Mesothelial cell of epicardium (in vitro differentiated cells): ENCODE measurements around the gene SLC6A6. TPM values are rescaled to one million over a fixed set of nuclear protein-coding genes. Genes with fewer than 3 reads are reported as not detected.

ENCODE experiments used
- DNase-seq, 2 experiments: peaks; one replicate each; pipeline ENCODE4 v3.0.0; 2021; ENCODE audit warnings: low spot score in 2 of 2; ENCODE audit not compliant: unreplicated experiment in 2 of 2
- H3K27ac Mint-ChIP-seq: 2 replicates; pipeline ENCODE4 v1.8.0; 2021; ENCODE audit warnings: mixed read lengths
- H3K27me3 Mint-ChIP-seq: 2 replicates; pipeline ENCODE4 v1.8.0; 2021; ENCODE audit warnings: low read depth, mixed read lengths
- H3K36me3 Mint-ChIP-seq: 2 replicates; pipeline ENCODE4 v1.8.0; 2021; ENCODE audit warnings: mixed read lengths
- H3K4me1 Mint-ChIP-seq: 2 replicates; pipeline ENCODE4 v1.8.0; 2021; ENCODE audit warnings: mixed read lengths
- H3K4me3 Mint-ChIP-seq: 2 replicates; pipeline ENCODE4 v1.8.0; 2021; ENCODE audit warnings: mild to moderate bottlenecking, moderate library complexity, mixed read lengths
- H3K9me3 Mint-ChIP-seq: 2 replicates; pipeline ENCODE4 v1.8.0; 2021; ENCODE audit warnings: mixed read lengths
- CTCF ChIP-seq: fragments of 200-600 bp; sonication (generic); IDR thresholded peaks from one replicate; pipeline ENCODE4 v1.5.0; 2021; ENCODE audit warnings: antibody characterized with exemption; ENCODE audit not compliant: unreplicated experiment
- total RNA-seq: library from RNA; stranded (reverse); gene quantifications from 3 replicates; pipeline ENCODE4 v1.2.1, GENCODE V29; 2021

SLC6A6 gene
- total RNA-seq, 1 donor from 2014 or later = 21.2 TPM

- DNase-seq = no peak
- no peak overlapping the region for H3K27ac Mint-ChIP-seq
- no peak for TF ChIP-seq CTCF
- no peak overlapping the region for H3K4me3 Mint-ChIP-seq
- peaks cover 27% of the 10 kb centered on the region for H3K27me3 Mint-ChIP-seq
- H3K9me3 Mint-ChIP-seq = no peaks in the 10 kb centered on the region
- H3K4me1 Mint-ChIP-seq = peaks cover 11% of the 10 kb centered on the region
- no peaks in the 10 kb centered on the region for H3K36me3 Mint-ChIP-seq
These were observed 136.2 kb downstream of the SLC6A6 start for GRCh38 chr3:14538451-14539088.

Other genes starting within 250 kb of the SLC6A6 start
- gene XPC, start 224.0 kb upstream of the SLC6A6 start, total RNA-seq = 47.5 to 52.0 TPM (median 47.8 TPM) in 3 replicates
- gene LSM3, start 223.8 kb upstream of the SLC6A6 start, total RNA-seq = 9.6 to 10.9 TPM (median 9.7 TPM) in 3 replicates
- 1.0 to 1.1 TPM (median 1.0 TPM) in 3 replicates for gene GRIP2, start 137.7 kb downstream of the SLC6A6 start, total RNA-seq
- 21.8 to 25.5 TPM (median 22.6 TPM) in 3 replicates for gene CCDC174, start 249.2 kb downstream of the SLC6A6 start, total RNA-seq